SK-N-SH (cell line): ENCODE measurements around the gene SPIN2A.

Source experiments
- CTCF ChIP-seq: fragments of 200-600 bp; sonication (generic); IDR thresholded peaks from 2 replicates; pipeline ENCODE4 v1.6.1; 2017; ENCODE audit warnings: antibody characterized with exemption, mild to moderate bottlenecking, moderate library complexity
- EP300 ChIP-seq, 2 experiments: IDR thresholded peaks; 2 replicates each; pipeline versions ENCODE4 v1.4.0 to v1.6.1; 2012; ENCODE audit warnings: borderline replicate concordance in 1 of 2, low read depth in 1 of 2, low read length in 1 of 2
- JUND ChIP-seq: IDR thresholded peaks from 2 replicates; pipeline ENCODE4 v1.4.0; 2012
- TAF1 ChIP-seq: IDR thresholded peaks from 2 replicates; pipeline ENCODE4 v1.6.1; 2012; ENCODE audit warnings: low read depth, mild to moderate bottlenecking, low read length, moderate library complexity, borderline replicate concordance
- TEAD4 ChIP-seq: IDR thresholded peaks from 2 replicates; pipeline ENCODE4 v1.4.0; 2012; ENCODE audit warnings: mild to moderate bottlenecking, borderline replicate concordance; ENCODE audit not compliant: insufficient read depth

GRCh38 chrX:57172544-57172943, 35.3 kb upstream of the SPIN2A start:
- TF ChIP-seq CTCF = no peak
- TF ChIP-seq EP300 (IDR thresholded peaks at IDR 0.05; ENCODE audit: borderline replicate concordance in 1 of 2, low read depth in 1 of 2, low read length in 1 of 2) = no peak
- TF ChIP-seq TAF1 = no peak
- no peak for TF ChIP-seq JUND
- TF ChIP-seq TEAD4 = no peak
